DOHH2 (cell line): ENCODE measurements around the gene ACTG2.

Source experiments
- H3F3A ChIP-seq: fragments of 200-600 bp; sonication (generic), shearing (Covaris generic); 2 replicates; pipeline ENCODE4 v1.6.0; 2016; ENCODE audit warnings: antibody characterized with exemption, mild to moderate bottlenecking; ENCODE audit not compliant: control insufficient read depth, insufficient read depth
- H3K27ac ChIP-seq: fragments of 200-600 bp; sonication (generic); 2 replicates; pipeline ENCODE4 v1.5.1; 2014; ENCODE audit warnings: low read depth, mild to moderate bottlenecking, low read length, moderate library complexity
- H3K27me3 ChIP-seq: fragments of 200-600 bp; sonication (generic); 2 replicates; pipeline ENCODE4 v1.6.1; 2014; ENCODE audit warnings: mild to moderate bottlenecking, low read length, mixed read lengths; ENCODE audit not compliant: control insufficient read depth
- H3K36me3 ChIP-seq: fragments of 200-600 bp; sonication (generic); 2 replicates; pipeline ENCODE4 v1.6.1; 2014; ENCODE audit warnings: mild to moderate bottlenecking, low read length, moderate library complexity, mixed read lengths; ENCODE audit not compliant: control insufficient read depth
- H3K4me1 ChIP-seq: fragments of 200-600 bp; sonication (generic); 2 replicates; pipeline ENCODE4 v1.6.1; 2014; ENCODE audit warnings: mild to moderate bottlenecking, low read length, mixed read lengths; ENCODE audit not compliant: control insufficient read depth
- H3K4me2 ChIP-seq: fragments of 200-600 bp; sonication (generic); 2 replicates; pipeline ENCODE4 v1.6.0; 2014; ENCODE audit warnings: mild to moderate bottlenecking, low read length, moderate library complexity
- H3K4me3 ChIP-seq: fragments of 200-600 bp; sonication (generic); 2 replicates; pipeline ENCODE4 v1.5.1; 2014; ENCODE audit warnings: mild to moderate bottlenecking, low read length, mixed read lengths
- H3K79me2 ChIP-seq: fragments of 200-600 bp; sonication (generic); 2 replicates; pipeline ENCODE4 v1.6.1; 2014; ENCODE audit warnings: mild to moderate bottlenecking, low read length, mixed read lengths; ENCODE audit not compliant: control insufficient read depth
- H3K9me2 ChIP-seq: fragments of 200-600 bp; sonication (generic); replicated peaks from 2 replicates; pipeline ENCODE4 v1.6.1; 2014; ENCODE audit warnings: mild to moderate bottlenecking, low read length, mixed read lengths; ENCODE audit not compliant: control insufficient read depth
- H3K9me3 ChIP-seq: fragments of 200-600 bp; sonication (generic); 2 replicates; pipeline ENCODE4 v1.6.1; 2014; ENCODE audit warnings: antibody characterized with exemption, low read length, mixed read lengths; ENCODE audit not compliant: control insufficient read depth, insufficient read depth
- H4K20me1 ChIP-seq: fragments of 200-600 bp; sonication (generic); 2 replicates; pipeline ENCODE4 v1.6.0; 2014; ENCODE audit warnings: low read depth, mild to moderate bottlenecking, antibody characterized with exemption, low read length, moderate library complexity; ENCODE audit not compliant: control insufficient read depth, insufficient read depth
- EZH2phosphoT487 ChIP-seq: fragments of 200-600 bp; sonication (generic); IDR thresholded peaks from 2 replicates; pipeline ENCODE4 v1.6.1; 2017; ENCODE audit warnings: borderline replicate concordance, mild to moderate bottlenecking, antibody characterized with exemption, low read length, moderate library complexity, mixed read lengths
- TF ChIP-seq, protein P1 (sequence below): fragments of 200-600 bp; sonication (generic); IDR thresholded peaks from one replicate; pipeline ENCODE4 v1.5.1; 2014; ENCODE audit warnings: antibody characterized with exemption, mild to moderate bottlenecking, low read depth, low read length; ENCODE audit not compliant: poor library complexity, severe bottlenecking

ACTG2 gene

DNA sequence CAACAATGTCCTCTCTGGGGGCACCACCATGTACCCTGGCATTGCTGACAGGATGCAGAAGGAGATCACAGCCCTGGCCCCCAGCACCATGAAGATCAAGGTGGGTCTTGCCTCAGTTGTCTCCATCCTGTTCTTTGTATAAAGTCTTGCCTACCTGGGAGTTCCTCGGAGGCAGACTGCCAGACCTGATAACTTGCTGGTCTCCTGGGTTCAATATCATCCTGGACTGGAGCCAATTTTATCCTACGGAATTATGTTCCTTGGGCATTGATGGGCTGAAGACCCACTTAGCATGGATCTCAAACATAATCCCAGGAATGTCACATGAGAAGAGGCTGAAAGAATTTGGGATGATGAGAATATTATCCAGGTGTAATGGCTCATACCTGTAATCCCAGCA lies 23.9 kb downstream of the ACTG2 start:
- Histone ChIP-seq H3K4me2 (no peak overlapping the region), H3K9me2 (no peaks in the 10 kb centered on the region), H3K27ac (no peak overlapping the region), H3K79me2 (no peaks in the 10 kb centered on the region), H3K4me1 (peaks cover 13% of the 10 kb centered on the region), H3F3A (peaks cover under 1% of the 10 kb centered on the region; the same call in 1 of the 2 replicates), H3K36me3 (no peaks in the 10 kb centered on the region), H3K9me3 (no peaks in the 10 kb centered on the region), H3K27me3 (no peaks in the 10 kb centered on the region), H4K20me1 (no peaks in the 10 kb centered on the region), H3K4me3 (no peak overlapping the region)
- no peak for TF ChIP-seq EZH2phosphoT487
- TF ChIP-seq, protein P1, sequence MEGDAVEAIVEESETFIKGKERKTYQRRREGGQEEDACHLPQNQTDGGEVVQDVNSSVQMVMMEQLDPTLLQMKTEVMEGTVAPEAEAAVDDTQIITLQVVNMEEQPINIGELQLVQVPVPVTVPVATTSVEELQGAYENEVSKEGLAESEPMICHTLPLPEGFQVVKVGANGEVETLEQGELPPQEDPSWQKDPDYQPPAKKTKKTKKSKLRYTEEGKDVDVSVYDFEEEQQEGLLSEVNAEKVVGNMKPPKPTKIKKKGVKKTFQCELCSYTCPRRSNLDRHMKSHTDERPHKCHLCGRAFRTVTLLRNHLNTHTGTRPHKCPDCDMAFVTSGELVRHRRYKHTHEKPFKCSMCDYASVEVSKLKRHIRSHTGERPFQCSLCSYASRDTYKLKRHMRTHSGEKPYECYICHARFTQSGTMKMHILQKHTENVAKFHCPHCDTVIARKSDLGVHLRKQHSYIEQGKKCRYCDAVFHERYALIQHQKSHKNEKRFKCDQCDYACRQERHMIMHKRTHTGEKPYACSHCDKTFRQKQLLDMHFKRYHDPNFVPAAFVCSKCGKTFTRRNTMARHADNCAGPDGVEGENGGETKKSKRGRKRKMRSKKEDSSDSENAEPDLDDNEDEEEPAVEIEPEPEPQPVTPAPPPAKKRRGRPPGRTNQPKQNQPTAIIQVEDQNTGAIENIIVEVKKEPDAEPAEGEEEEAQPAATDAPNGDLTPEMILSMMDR = no peak

DNA sequence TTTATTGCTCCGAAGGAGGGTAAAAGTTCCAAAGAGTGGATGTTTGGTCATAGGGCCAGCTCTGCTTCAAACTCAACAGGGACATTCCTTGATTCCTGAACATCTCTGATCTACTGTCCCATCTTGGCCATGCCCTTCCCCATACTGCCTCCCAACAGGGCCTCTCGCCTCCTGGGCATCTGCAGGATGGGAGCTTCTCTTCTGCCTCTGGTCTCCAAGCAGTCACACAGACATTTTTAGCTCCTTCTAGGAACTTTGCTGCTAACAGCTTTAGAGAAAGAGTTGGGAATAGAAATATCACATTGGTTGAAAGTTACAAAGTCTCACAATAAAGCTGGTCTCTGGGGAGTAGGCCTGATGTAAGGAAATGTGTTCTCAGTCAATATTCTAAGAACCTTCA lies 24.5 kb downstream of the ACTG2 start:
- Histone ChIP-seq H3K27ac (no peak overlapping the region), H3F3A (peaks cover 6% of the 10 kb centered on the region; the same call in 1 of the 2 replicates), H3K4me2 (no peak overlapping the region), H3K9me3 (no peaks in the 10 kb centered on the region), H3K9me2 (no peaks in the 10 kb centered on the region), H3K79me2 (no peaks in the 10 kb centered on the region), H3K27me3 (no peaks in the 10 kb centered on the region), H3K4me3 (no peak overlapping the region), H3K4me1 (peaks cover 14% of the 10 kb centered on the region), H4K20me1 (no peaks in the 10 kb centered on the region), H3K36me3 (no peaks in the 10 kb centered on the region)
- TF ChIP-seq, protein P1 = no peak
- TF ChIP-seq EZH2phosphoT487 = no peak

DNA sequence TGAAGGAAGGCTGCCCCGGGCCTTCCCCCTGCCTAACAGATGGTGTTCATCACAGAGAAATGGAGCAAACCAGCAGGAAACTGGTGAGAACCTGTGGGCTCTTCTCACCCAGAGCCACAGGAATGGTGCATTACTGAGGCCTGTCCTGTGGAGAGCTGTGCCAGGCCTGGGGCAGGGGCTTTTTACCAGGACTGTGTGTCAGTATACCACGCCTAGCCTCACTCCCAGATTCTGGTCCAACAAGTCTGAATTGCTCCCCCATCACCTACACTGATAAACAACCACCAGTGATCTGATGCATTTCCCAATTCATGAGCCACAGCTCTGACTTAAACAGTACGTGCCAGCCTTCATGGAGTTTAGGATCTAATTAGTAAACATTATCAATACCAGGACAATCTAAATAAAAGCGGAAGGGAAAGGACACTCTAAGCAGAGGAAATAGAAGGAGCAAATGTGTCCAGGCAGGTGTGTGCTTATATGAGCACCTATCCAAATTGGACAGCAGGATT lies 24.9 kb downstream of the ACTG2 start:
- Histone ChIP-seq H3K27me3 (no peaks in the 10 kb centered on the region), H3K36me3 (no peaks in the 10 kb centered on the region), H3F3A (peaks cover 11% of the 10 kb centered on the region; the same call in 1 of the 2 replicates), H3K4me2 (no peak overlapping the region), H3K27ac (no peak overlapping the region), H4K20me1 (no peaks in the 10 kb centered on the region), H3K79me2 (no peaks in the 10 kb centered on the region), H3K4me3 (no peak overlapping the region), H3K9me3 (no peaks in the 10 kb centered on the region), H3K4me1 (peaks cover 19% of the 10 kb centered on the region), H3K9me2 (no peaks in the 10 kb centered on the region)
- no peak for TF ChIP-seq EZH2phosphoT487

DNA sequence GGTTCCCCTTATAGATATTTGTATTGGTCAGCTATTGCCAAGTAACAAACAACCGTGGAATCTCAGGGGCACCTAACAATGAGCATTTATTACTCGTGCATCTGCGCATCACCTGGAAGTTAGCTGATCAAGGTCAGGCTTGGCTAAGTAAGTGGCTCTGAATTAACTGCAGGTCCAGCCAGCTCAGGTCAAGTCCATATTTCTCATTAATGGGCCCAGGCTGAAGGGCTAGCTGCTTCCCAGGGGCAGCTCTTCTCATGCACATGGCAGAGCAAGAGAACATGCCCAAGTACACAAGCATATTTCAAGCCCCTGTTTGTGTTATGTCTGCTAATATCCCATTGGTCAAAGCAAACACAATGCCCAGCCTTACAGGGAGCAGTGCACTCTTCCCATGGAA lies 26.0 kb downstream of the ACTG2 start:
- Histone ChIP-seq H3K27me3 (no peaks in the 10 kb centered on the region), H3K4me2 (no peak overlapping the region), H3K27ac (no peak overlapping the region), H3F3A (peaks cover 13% of the 10 kb centered on the region; the same call in 1 of the 2 replicates), H3K4me1 (peaks cover 30% of the 10 kb centered on the region), H3K9me3 (no peaks in the 10 kb centered on the region), H4K20me1 (no peaks in the 10 kb centered on the region), H3K79me2 (no peaks in the 10 kb centered on the region), H3K36me3 (no peaks in the 10 kb centered on the region), H3K9me2 (no peaks in the 10 kb centered on the region), H3K4me3 (no peak overlapping the region)
- no peak for TF ChIP-seq EZH2phosphoT487
- TF ChIP-seq, protein P1 = no peak
